ENCODE results near the gene GP1BB. TPM values are rescaled to one million over a fixed set of nuclear protein-coding genes. Genes with fewer than 3 reads are reported as not detected.

Gene GP1BB
- total and polyA plus RNA-seq, 2 of the 13 experiments (the other 11 are each of a cell fraction or from before 2014, with no cell fraction given): not detected

- TF ChIP-seq THAP9 (CRISPR knock-in tag; IDR thresholded peaks at IDR 0.05; ENCODE audit: borderline replicate concordance): 0 out of 2 replicates have a peak, but pooled peaks have one; percentile 39
- TF ChIP-seq HDAC6 (IDR thresholded peaks at IDR 0.05; ENCODE audit: low read depth, low read length): no peak
- no peak for TF ChIP-seq ZBTB21 (CRISPR knock-in tag; IDR thresholded peaks at IDR 0.05)
- TF ChIP-seq ZNF691 (CRISPR knock-in tag; IDR thresholded peaks at IDR 0.05; ENCODE audit: borderline replicate concordance, low read depth): no peak
- TF ChIP-seq ZNF17 (CRISPR knock-in tag; IDR thresholded peaks at IDR 0.05): no peak
- no peak for TF ChIP-seq ZNF44 (CRISPR knock-in tag; IDR thresholded peaks at IDR 0.05)
- no peak for TF ChIP-seq PHB2 (IDR thresholded peaks at IDR 0.05; ENCODE audit: partially characterized antibody)
- no peak for TF ChIP-seq ZFP82 (CRISPR knock-in tag; IDR thresholded peaks at IDR 0.05; ENCODE audit: borderline replicate concordance)
- TF ChIP-seq ZNF460 (CRISPR knock-in tag; IDR thresholded peaks at IDR 0.05; ENCODE audit: borderline replicate concordance): no peak
- no peak for TF ChIP-seq ZNF431 (CRISPR knock-in tag; IDR thresholded peaks at IDR 0.05; ENCODE audit: borderline replicate concordance, low read depth)
- TF ChIP-seq ZNF263 (CRISPR knock-in tag; IDR thresholded peaks at IDR 0.05): no peak
- no peak for TF ChIP-seq THRA (CRISPR knock-in tag; IDR thresholded peaks at IDR 0.05; ENCODE audit: borderline replicate concordance)
- no peak for TF ChIP-seq ATAD3A (CRISPR knock-in tag; IDR thresholded peaks at IDR 0.05)
- no peak for TF ChIP-seq ZNF331 (CRISPR knock-in tag; IDR thresholded peaks at IDR 0.05)
- TF ChIP-seq ZNF318 (CRISPR knock-in tag; IDR thresholded peaks at IDR 0.05): no peak
These were observed 5.5 kb upstream of the GP1BB start (continued) for GRCh38 chr22:19717691-19718455.

Data from HepG2 (cell line).